WTC11 (cell line): ENCODE data around the gene ZNF512B.

ENCODE experiments used
- ESRRA ChIP-seq: sonication (generic); formaldehyde crosslinking; IDR thresholded peaks from 2 replicates; pipeline ENCODE4 v1.8.1; 2022; ENCODE audit warnings: mild to moderate bottlenecking, missing genetic modification reagents, borderline replicate concordance
- ETV6 ChIP-seq: sonication (generic); formaldehyde crosslinking; IDR thresholded peaks from 2 replicates; pipeline ENCODE4 v1.8.1; 2022; ENCODE audit warnings: mild to moderate bottlenecking, missing genetic modification reagents
- GTF2I ChIP-seq: fragments of 250-450 bp; sonication (Bioruptor Pico); conservative IDR thresholded peaks from 2 replicates; pipeline ENCODE4 v1.4.0; 2021; ENCODE audit warnings: mild to moderate bottlenecking
- ZNF138 ChIP-seq: sonication (generic); formaldehyde crosslinking; conservative IDR thresholded peaks from 2 replicates; pipeline ENCODE4 v1.8.1; 2022; ENCODE audit warnings: mild to moderate bottlenecking, moderate library complexity, missing genetic modification reagents
- TF ChIP-seq, protein P1 (sequence below): sonication (generic); formaldehyde crosslinking; IDR thresholded peaks from 2 replicates; pipeline ENCODE4 v1.8.1; 2023; ENCODE audit warnings: mild to moderate bottlenecking, missing genetic modification reagents, moderate library complexity
- TF ChIP-seq, protein P2 (sequence below): fragments of 200-600 bp; IDR thresholded peaks from 2 replicates; pipeline ENCODE4 v1.8.0; 2022; ENCODE audit warnings: antibody characterized with exemption
- TF ChIP-seq, protein P3 (sequence below): sonication (generic); formaldehyde crosslinking; IDR thresholded peaks from 2 replicates; pipeline ENCODE4 v1.8.1; 2022; ENCODE audit warnings: low read depth, mild to moderate bottlenecking, moderate library complexity, missing genetic modification reagents, borderline replicate concordance

DNA sequence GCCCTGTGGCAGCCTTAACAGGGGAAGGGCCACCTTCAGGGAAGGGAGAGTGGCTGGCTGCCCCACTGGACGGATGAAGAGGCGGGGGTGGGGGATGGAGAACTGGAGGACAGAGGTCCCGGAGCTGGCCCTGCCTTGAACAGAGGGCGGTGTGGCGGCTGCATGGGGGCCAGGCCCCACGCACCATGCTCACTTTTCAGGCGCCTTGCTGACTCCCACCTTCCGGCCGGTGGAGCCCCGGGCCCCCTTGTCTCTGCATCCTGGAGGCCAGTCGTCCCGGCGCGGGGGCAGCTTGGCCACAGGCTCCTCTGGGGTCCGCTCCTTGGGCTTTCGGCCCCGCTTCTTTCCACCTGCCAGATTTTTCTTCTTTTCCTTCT, 10.0 kb downstream of the ZNF512B start:
- TF ChIP-seq, protein P1, sequence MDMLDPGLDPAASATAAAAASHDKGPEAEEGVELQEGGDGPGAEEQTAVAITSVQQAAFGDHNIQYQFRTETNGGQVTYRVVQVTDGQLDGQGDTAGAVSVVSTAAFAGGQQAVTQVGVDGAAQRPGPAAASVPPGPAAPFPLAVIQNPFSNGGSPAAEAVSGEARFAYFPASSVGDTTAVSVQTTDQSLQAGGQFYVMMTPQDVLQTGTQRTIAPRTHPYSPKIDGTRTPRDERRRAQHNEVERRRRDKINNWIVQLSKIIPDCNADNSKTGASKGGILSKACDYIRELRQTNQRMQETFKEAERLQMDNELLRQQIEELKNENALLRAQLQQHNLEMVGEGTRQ (CRISPR knock-in tag) = no peak
- TF ChIP-seq, protein P2, sequence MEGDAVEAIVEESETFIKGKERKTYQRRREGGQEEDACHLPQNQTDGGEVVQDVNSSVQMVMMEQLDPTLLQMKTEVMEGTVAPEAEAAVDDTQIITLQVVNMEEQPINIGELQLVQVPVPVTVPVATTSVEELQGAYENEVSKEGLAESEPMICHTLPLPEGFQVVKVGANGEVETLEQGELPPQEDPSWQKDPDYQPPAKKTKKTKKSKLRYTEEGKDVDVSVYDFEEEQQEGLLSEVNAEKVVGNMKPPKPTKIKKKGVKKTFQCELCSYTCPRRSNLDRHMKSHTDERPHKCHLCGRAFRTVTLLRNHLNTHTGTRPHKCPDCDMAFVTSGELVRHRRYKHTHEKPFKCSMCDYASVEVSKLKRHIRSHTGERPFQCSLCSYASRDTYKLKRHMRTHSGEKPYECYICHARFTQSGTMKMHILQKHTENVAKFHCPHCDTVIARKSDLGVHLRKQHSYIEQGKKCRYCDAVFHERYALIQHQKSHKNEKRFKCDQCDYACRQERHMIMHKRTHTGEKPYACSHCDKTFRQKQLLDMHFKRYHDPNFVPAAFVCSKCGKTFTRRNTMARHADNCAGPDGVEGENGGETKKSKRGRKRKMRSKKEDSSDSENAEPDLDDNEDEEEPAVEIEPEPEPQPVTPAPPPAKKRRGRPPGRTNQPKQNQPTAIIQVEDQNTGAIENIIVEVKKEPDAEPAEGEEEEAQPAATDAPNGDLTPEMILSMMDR = no peak
- no peak for TF ChIP-seq ETV6 (CRISPR knock-in tag)
- no peak for TF ChIP-seq GTF2I (CRISPR knock-in tag)
- no peak for TF ChIP-seq ZNF138
- TF ChIP-seq, protein P3, sequence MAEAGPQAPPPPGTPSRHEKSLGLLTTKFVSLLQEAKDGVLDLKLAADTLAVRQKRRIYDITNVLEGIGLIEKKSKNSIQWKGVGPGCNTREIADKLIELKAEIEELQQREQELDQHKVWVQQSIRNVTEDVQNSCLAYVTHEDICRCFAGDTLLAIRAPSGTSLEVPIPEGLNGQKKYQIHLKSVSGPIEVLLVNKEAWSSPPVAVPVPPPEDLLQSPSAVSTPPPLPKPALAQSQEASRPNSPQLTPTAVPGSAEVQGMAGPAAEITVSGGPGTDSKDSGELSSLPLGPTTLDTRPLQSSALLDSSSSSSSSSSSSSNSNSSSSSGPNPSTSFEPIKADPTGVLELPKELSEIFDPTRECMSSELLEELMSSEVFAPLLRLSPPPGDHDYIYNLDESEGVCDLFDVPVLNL = no peak
- no peak for TF ChIP-seq ESRRA
